ENCODE results near the gene SGK1. TPM values are rescaled to one million over a fixed set of nuclear protein-coding genes. Genes with fewer than 3 reads are reported as not detected.

SGK1 gene
- total and polyA plus RNA-seq, 2 donors (not counting 1 experiment from before 2014, with no cell fraction given), result 37.3 to 57.8 TPM

DNA sequence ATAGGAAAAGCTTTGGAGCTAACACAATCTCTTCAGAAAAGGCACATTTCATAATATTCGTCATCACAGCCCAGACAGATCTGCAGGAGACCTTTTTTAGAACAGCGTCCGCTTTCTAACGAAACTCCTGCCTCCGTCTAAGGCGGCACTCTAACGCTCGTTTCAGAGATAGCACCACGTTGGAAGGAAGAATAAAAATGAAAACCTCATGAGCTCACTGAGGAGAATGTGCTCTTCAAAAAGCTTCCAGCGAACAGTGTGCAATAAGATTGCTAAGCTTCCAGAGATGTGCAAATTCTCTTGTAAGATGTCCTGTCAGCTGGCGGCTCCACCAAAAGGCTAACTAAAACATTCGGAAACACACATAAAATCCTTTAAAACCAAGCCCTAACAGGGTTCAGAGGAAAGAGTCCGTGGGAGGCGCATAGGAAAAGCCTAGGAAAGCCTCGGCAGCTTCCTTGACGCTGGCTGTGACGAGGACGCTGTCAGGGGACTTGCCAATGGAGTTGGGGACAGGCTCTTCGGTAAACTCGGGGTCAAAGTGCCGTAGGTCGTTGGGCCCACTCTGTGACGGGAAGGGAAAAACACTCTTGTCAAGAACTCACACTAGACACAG, 147.9 kb downstream of the SGK1 start:
- no peak overlapping the region for H3K9ac ChIP-seq (ENCODE audit: low read length)
- TF ChIP-seq EZH2 (IDR thresholded peaks at IDR 0.05; ENCODE audit: borderline replicate concordance, insufficient read depth, low read depth, low read length, poor library complexity, severe bottlenecking), result no peak
- TF ChIP-seq, protein P1, sequence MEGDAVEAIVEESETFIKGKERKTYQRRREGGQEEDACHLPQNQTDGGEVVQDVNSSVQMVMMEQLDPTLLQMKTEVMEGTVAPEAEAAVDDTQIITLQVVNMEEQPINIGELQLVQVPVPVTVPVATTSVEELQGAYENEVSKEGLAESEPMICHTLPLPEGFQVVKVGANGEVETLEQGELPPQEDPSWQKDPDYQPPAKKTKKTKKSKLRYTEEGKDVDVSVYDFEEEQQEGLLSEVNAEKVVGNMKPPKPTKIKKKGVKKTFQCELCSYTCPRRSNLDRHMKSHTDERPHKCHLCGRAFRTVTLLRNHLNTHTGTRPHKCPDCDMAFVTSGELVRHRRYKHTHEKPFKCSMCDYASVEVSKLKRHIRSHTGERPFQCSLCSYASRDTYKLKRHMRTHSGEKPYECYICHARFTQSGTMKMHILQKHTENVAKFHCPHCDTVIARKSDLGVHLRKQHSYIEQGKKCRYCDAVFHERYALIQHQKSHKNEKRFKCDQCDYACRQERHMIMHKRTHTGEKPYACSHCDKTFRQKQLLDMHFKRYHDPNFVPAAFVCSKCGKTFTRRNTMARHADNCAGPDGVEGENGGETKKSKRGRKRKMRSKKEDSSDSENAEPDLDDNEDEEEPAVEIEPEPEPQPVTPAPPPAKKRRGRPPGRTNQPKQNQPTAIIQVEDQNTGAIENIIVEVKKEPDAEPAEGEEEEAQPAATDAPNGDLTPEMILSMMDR (IDR thresholded peaks at IDR 0.05), result no peak
- Mint-ChIP-seq H3K4me1 (peaks cover 21% of the 10 kb centered on the region), H3K4me3 (no peak overlapping the region), H3K27me3 (no peaks in the 10 kb centered on the region), H3K27ac (no peak overlapping the region), H3K9me3 (ENCODE audit: insufficient read depth) (no peaks in the 10 kb centered on the region)
- CTCF ChIA-PET, result interaction anchor here (1.0 to 3.8 kb wide), 2 partner anchors 471 to 525 kb away, joined by 4 to 35 read pairs; no protein-coding TSS in a partner anchor
- no peak overlapping the region for H3K4me3 ChIP-seq (ENCODE audit: control extremely low read depth in 1 of 5, extremely low read depth in 1 of 5, insufficient read depth in 1 of 5, low read depth in 2 of 5, low read length in 4 of 5)
- POLR2A ChIA-PET, result no interaction called here
- 95% methylated on average over 17 of the region's 23 CpGs for WGBS (ENCODE audit: insufficient coverage)
- peaks cover 0 to 39% of the 10 kb centered on the region in 2 experiments for H3K36me3 ChIP-seq (replicated peaks in 1 of 2; ENCODE audit: control extremely low read depth in 1 of 2, control insufficient read depth in 1 of 2, extremely low read depth in 1 of 2, insufficient read depth in 2 of 2, low read length in 1 of 2)
- peaks cover 3% of the 10 kb centered on the region for H3K79me2 ChIP-seq (ENCODE audit: control insufficient read depth, insufficient read depth, low read length)
- H3K27ac ChIP-seq (ENCODE audit: low read length in 2 of 2), result no peak overlapping the region
- no peak overlapping the region for H3K4me2 ChIP-seq (replicated peaks; ENCODE audit: low read depth, low read length, poor library complexity, severe bottlenecking)
- DNase-seq (no peak), ATAC-seq (ENCODE audit: low read depth) (no peak)
- intact Hi-C loops (cut with micrococcal nuclease), result no loop called here
- peaks cover 7 to 10% of the 10 kb centered on the region in 2 donors for H3K4me1 ChIP-seq (ENCODE audit: control insufficient read depth in 2 of 2, insufficient read depth in 2 of 2, low read length in 2 of 2)
- no peaks in the 10 kb centered on the region for H3K9me3 ChIP-seq (ENCODE audit: control extremely low read depth in 1 of 3, control insufficient read depth in 2 of 3, insufficient read depth in 1 of 3, low read length in 2 of 3)
- no peaks in the 10 kb centered on the region for H3K27me3 ChIP-seq (replicated peaks in 1 of 4; ENCODE audit: control extremely low read depth in 1 of 4, control insufficient read depth in 3 of 4, insufficient read depth in 4 of 4, low read length in 3 of 4)
- H2AFZ ChIP-seq (ENCODE audit: insufficient read depth, low read depth, low read length, poor library complexity, severe bottlenecking), result no peak overlapping the region
- no peaks in the 10 kb centered on the region for H4K20me1 ChIP-seq (ENCODE audit: control insufficient read depth, insufficient read depth, low read length, poor library complexity, severe bottlenecking)

DNA sequence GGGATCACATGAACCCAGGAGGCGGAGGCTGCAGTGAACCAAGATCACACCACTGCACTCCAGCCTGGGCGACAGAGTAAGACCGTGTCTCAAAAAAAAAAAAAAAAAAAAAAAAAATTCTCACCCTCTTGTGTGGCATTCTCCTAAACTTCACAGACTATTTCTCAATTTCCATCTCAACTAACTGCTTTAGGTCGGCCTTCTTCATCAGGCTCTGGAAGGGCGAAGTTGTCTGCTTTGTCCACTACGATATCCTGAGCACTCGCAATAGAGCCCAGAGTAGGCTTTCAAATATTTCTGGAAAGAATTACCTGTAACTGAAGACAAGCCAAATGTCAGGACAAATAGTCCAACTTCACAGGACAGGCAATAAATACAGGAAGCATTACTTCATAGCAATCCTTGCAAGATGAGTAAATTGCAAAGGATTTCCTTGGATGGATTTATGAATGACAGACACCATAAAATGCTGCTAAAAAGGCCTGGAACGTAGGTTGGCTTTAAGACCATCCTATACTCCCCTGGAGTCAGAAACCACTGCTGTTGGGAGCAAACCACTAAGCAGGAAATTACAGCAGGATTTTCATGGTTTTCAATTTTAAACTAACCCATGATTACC, 149.2 kb downstream of the SGK1 start:
- H3K9me3 Mint-ChIP-seq (ENCODE audit: insufficient read depth), result no peaks in the 10 kb centered on the region
- H2AFZ ChIP-seq (ENCODE audit: insufficient read depth, low read depth, low read length, poor library complexity, severe bottlenecking), result no peak overlapping the region
- intact Hi-C loops (cut with micrococcal nuclease), result no loop called here
- H3K4me3 ChIP-seq (ENCODE audit: control extremely low read depth in 1 of 5, extremely low read depth in 1 of 5, insufficient read depth in 1 of 5, low read depth in 2 of 5, low read length in 4 of 5), result no peak overlapping the region
- H3K27me3 Mint-ChIP-seq, result no peaks in the 10 kb centered on the region
- no peak overlapping the region for H3K4me3 Mint-ChIP-seq
- H4K20me1 ChIP-seq (ENCODE audit: control insufficient read depth, insufficient read depth, low read length, poor library complexity, severe bottlenecking), result no peaks in the 10 kb centered on the region
- H3K4me1 Mint-ChIP-seq, result peaks cover 18% of the 10 kb centered on the region
- H3K27ac ChIP-seq (ENCODE audit: low read length in 2 of 2), result no peak overlapping the region
- DNase-seq (no peak), ATAC-seq (ENCODE audit: low read depth) (no peak)
- peaks cover 0 to 39% of the 10 kb centered on the region in 2 experiments for H3K36me3 ChIP-seq (replicated peaks in 1 of 2; ENCODE audit: control extremely low read depth in 1 of 2, control insufficient read depth in 1 of 2, extremely low read depth in 1 of 2, insufficient read depth in 2 of 2, low read length in 1 of 2)
- H3K9ac ChIP-seq (ENCODE audit: low read length), result no peak overlapping the region
- H3K9me3 ChIP-seq (ENCODE audit: control extremely low read depth in 1 of 3, control insufficient read depth in 2 of 3, insufficient read depth in 1 of 3, low read length in 2 of 3), result no peaks in the 10 kb centered on the region
- no peak overlapping the region for H3K4me2 ChIP-seq (replicated peaks; ENCODE audit: low read depth, low read length, poor library complexity, severe bottlenecking)
- TF ChIP-seq, protein P1 (IDR thresholded peaks at IDR 0.05), result no peak
- TF ChIP-seq EZH2 (IDR thresholded peaks at IDR 0.05; ENCODE audit: borderline replicate concordance, insufficient read depth, low read depth, low read length, poor library complexity, severe bottlenecking), result no peak
- H3K79me2 ChIP-seq (ENCODE audit: control insufficient read depth, insufficient read depth, low read length), result peaks cover 3% of the 10 kb centered on the region
- H3K27ac Mint-ChIP-seq, result no peak overlapping the region
- H3K4me1 ChIP-seq (ENCODE audit: control insufficient read depth in 2 of 2, insufficient read depth in 2 of 2, low read length in 2 of 2), result peaks cover 0 to 7% of the 10 kb centered on the region in 2 donors
- no peaks in the 10 kb centered on the region for H3K27me3 ChIP-seq (replicated peaks in 1 of 4; ENCODE audit: control extremely low read depth in 1 of 4, control insufficient read depth in 3 of 4, insufficient read depth in 4 of 4, low read length in 3 of 4)
- CTCF ChIA-PET, result interaction anchor here (0.8 to 1.8 kb wide), 3 partner anchors 472 to 715 kb away, joined by 3 to 10 read pairs (median 3); no protein-coding TSS in a partner anchor
- 100% methylated on average over 5 of the region's 8 CpGs for WGBS (ENCODE audit: insufficient coverage)
- POLR2A ChIA-PET, result interaction anchor here (0.7 kb wide), 1 partner anchor 19 kb away, joined by 11 read pairs; no protein-coding TSS in a partner anchor
